Ishikawa (cell line): Measurements from ENCODE around the gene RIN3.

ENCODE experiments used
- CEBPB ChIP-seq: IDR thresholded peaks from 2 replicates; pipeline ENCODE4 v1.6.1; 2012
- CREB1 ChIP-seq: IDR thresholded peaks from 2 replicates; pipeline ENCODE4 v1.6.1; 2012; ENCODE audit warnings: low read depth
- EGR1 ChIP-seq: IDR thresholded peaks from 2 replicates; pipeline ENCODE4 v1.6.1; 2012
- EP300 ChIP-seq: IDR thresholded peaks from 2 replicates; pipeline ENCODE4 v1.6.1; 2012; ENCODE audit warnings: borderline replicate concordance
- FOXM1 ChIP-seq: IDR thresholded peaks from 2 replicates; pipeline ENCODE4 v1.6.1; 2012; ENCODE audit warnings: low read depth, borderline replicate concordance
- MAX ChIP-seq: IDR thresholded peaks from 2 replicates; pipeline ENCODE4 v1.6.1; 2012
- NFIC ChIP-seq: IDR thresholded peaks from 2 replicates; pipeline ENCODE4 v1.6.1; 2012
- RAD21 ChIP-seq: IDR thresholded peaks from 2 replicates; pipeline ENCODE4 v1.6.1; 2012; ENCODE audit warnings: low read depth
- TAF1 ChIP-seq: IDR thresholded peaks from 2 replicates; pipeline ENCODE4 v1.6.1; 2012; ENCODE audit warnings: low read depth, mild to moderate bottlenecking
- TCF12 ChIP-seq: IDR thresholded peaks from 2 replicates; pipeline ENCODE4 v1.6.1; 2012; ENCODE audit warnings: low read depth
- TEAD4 ChIP-seq: IDR thresholded peaks from 2 replicates; pipeline ENCODE4 v1.6.1; 2012
- USF1 ChIP-seq: IDR thresholded peaks from 2 replicates; pipeline ENCODE4 v1.6.1; 2012
- YY1 ChIP-seq: IDR thresholded peaks from 2 replicates; pipeline ENCODE4 v1.6.1; 2012; ENCODE audit warnings: low read depth
- ZBTB7A ChIP-seq: IDR thresholded peaks from 2 replicates; pipeline ENCODE4 v1.6.1; 2012; ENCODE audit warnings: low read depth
- TF ChIP-seq, protein P1 (sequence below): IDR thresholded peaks from 2 replicates; pipeline ENCODE4 v1.6.1; 2012; ENCODE audit warnings: low read depth, mild to moderate bottlenecking

Gene RIN3

DNA sequence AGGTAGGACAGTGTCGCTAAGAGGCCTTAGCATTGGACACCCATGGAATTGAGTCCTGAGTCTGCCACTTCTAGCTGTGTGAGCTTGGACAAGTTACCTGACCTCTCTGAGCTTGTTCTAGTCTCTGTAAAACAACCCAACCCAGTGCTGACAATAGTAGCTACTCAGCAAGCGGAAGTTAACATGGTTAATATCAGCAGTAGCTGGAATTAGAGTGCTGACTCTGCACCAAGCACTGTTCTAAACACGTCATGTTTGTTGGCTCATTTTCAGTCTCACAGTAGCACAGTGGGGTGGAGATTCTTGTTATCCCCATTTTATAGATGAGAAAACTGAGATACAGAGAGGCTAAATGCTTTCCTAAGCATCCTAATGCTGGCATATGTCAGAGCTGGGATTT, 47.5 kb upstream of the RIN3 start:
- TF ChIP-seq TCF12 (no peak), YY1 (no peak), NFIC (no peak), CEBPB (no peak), EP300 (no peak), MAX (no peak), TEAD4 (no peak), RAD21 (no peak), USF1 (no peak), EGR1 (no peak)

DNA sequence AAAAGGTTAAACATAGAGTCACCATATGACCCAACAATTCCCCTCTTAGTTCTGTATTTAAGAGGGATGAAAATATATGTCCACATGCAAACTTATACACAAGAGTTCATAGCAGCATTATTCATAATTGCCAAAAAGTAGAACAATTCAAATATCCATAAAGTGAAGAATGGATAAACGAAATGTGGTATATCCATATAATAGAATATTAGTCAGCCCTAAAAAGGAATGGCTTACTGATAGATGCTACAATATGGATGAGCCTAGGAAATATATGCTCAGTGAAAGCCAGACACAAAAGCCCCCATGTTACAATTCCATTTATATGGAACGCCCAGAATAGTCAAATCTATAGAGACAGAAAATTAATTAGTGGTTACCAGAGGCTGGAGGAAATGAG, 44.1 kb upstream of the RIN3 start:
- TF ChIP-seq USF1 = no peak
- no peak for TF ChIP-seq ZBTB7A
- no peak for TF ChIP-seq EGR1
- no peak for TF ChIP-seq CREB1
- TF ChIP-seq TCF12 = no peak
- TF ChIP-seq, protein P1, sequence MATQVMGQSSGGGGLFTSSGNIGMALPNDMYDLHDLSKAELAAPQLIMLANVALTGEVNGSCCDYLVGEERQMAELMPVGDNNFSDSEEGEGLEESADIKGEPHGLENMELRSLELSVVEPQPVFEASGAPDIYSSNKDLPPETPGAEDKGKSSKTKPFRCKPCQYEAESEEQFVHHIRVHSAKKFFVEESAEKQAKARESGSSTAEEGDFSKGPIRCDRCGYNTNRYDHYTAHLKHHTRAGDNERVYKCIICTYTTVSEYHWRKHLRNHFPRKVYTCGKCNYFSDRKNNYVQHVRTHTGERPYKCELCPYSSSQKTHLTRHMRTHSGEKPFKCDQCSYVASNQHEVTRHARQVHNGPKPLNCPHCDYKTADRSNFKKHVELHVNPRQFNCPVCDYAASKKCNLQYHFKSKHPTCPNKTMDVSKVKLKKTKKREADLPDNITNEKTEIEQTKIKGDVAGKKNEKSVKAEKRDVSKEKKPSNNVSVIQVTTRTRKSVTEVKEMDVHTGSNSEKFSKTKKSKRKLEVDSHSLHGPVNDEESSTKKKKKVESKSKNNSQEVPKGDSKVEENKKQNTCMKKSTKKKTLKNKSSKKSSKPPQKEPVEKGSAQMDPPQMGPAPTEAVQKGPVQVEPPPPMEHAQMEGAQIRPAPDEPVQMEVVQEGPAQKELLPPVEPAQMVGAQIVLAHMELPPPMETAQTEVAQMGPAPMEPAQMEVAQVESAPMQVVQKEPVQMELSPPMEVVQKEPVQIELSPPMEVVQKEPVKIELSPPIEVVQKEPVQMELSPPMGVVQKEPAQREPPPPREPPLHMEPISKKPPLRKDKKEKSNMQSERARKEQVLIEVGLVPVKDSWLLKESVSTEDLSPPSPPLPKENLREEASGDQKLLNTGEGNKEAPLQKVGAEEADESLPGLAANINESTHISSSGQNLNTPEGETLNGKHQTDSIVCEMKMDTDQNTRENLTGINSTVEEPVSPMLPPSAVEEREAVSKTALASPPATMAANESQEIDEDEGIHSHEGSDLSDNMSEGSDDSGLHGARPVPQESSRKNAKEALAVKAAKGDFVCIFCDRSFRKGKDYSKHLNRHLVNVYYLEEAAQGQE = no peak
- no peak for TF ChIP-seq YY1
- no peak for TF ChIP-seq TAF1
- TF ChIP-seq EP300 = no peak
- TF ChIP-seq TEAD4 = no peak
- no peak for TF ChIP-seq RAD21
- TF ChIP-seq FOXM1 = no peak

- TF ChIP-seq MAX (no peak), CEBPB (no peak), TCF12 (no peak), RAD21 (no peak), EGR1 (no peak), TEAD4 (no peak), ZBTB7A (no peak), USF1 (no peak)
These were observed 43.4 kb upstream of the RIN3 start for GRCh38 chr14:92470215-92470614.

DNA sequence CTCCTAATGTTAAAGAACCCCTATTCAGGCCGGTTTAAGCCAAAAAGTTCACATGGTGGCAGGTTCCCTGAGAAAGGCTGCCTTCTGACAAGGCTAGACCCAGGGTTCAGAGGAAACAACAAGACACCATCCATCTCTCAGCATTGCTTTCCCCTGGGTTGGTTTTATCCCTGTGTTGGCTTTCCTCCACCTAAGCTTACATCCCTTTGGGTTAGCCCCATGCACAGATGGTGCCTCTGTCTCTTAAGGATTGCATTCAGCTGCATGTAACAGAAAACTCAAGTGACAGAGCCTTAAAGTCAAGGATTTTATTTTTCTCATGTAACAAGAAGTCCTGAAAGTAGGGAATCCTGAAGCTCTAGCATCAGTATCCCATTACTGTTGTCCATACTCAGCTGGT, 42.8 kb upstream of the RIN3 start:
- no peak for TF ChIP-seq EP300
- TF ChIP-seq TCF12 = no peak
- no peak for TF ChIP-seq RAD21
- TF ChIP-seq FOXM1 = no peak
- no peak for TF ChIP-seq TEAD4
- no peak for TF ChIP-seq TAF1
- TF ChIP-seq CEBPB = no peak
- no peak for TF ChIP-seq CREB1
- no peak for TF ChIP-seq ZBTB7A

DNA sequence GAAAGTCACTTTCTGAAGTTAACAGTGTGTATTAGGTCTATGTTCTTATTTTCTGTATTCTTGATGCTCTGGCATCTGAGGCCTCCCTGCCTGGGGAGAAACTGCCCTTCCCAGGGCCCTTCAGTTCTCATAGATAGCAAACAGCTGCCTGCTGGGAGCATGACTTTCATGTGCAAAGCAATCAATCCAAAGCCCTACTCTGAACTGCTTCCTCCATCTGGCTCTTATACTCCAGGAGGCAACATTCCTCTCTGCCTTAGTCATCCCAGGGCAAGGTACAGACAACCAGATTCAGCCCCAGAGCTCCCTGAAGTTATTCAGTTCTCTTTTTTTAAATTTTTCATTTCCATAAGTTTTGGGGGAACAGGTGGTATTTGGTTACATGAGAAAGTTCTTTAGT, 41.7 kb upstream of the RIN3 start:
- no peak for TF ChIP-seq TCF12
- peak; percentile 72 for TF ChIP-seq TEAD4

DNA sequence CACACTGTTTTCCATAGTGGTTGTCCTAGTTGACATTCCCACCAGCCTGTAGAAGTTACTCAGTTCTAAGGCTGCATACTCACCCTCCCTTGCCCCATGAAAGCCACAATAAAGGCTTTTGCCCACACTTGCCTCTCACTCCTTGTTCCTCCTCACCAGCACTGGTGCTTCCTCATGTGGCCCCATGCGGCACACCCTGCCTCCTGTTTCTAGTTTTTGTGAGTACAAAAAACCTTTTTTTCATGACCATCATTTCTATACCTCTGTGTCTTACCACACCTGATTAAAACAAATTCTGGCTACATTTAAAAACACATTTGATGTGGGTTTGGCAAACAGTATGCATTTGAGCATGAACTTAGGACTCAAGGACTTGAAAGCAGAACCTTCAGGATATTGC, 40.7 kb upstream of the RIN3 start:
- no peak for TF ChIP-seq CEBPB
- no peak for TF ChIP-seq MAX
- no peak for TF ChIP-seq EGR1
- TF ChIP-seq TAF1 = no peak
- no peak for TF ChIP-seq CREB1
- no peak for TF ChIP-seq TCF12
- TF ChIP-seq, protein P1 = no peak
- no peak for TF ChIP-seq USF1
- TF ChIP-seq TEAD4 = no peak
- no peak for TF ChIP-seq EP300
- no peak for TF ChIP-seq FOXM1
- TF ChIP-seq RAD21 = no peak
- TF ChIP-seq YY1 = no peak
- TF ChIP-seq NFIC = no peak
- TF ChIP-seq ZBTB7A = no peak
